Coronary artery (tissue), 2 donors: ENCODE results near the gene CX3CL1.

ENCODE experiments used
- DNase-seq: peaks from one replicate; pipeline ENCODE4 v3.0.0-alpha.2; 2017; ENCODE audit warnings: low spot score
- H3K27ac ChIP-seq, 2 donors: fragments of 200-600 bp; sonication (generic); one replicate each; pipeline ENCODE4 v1.5.1; 2016 to 2019
- H3K4me3 ChIP-seq: fragments of 200-600 bp; sonication (generic); 2 replicates; pipeline ENCODE4 v1.5.1; 2016; ENCODE audit warnings: mild to moderate bottlenecking, moderate library complexity
- TF ChIP-seq, protein P1 (sequence below): fragments of 200-600 bp; sonication (generic); IDR thresholded peaks from one replicate; pipeline ENCODE4 v1.5.1; 2019; ENCODE audit warnings: antibody characterized with exemption

CX3CL1 gene

DNA sequence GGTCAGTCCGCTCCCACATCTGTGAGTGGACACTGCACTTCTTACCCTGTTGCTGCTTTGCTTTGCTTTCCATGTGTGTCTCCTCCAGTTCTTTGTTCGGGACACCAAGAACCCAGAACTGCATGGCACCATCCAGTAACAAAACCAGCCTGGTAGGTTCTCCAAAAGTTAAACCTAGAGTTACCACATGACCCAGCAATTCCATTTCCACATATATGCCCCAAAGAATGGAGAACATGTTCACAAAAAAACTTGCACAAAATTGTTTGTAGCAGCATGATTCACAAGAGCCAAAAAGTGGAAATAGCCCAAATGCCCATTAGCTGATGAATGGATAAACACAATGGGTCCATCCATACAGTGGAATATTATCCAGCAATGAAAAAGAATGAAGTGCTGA, 24.0 kb upstream of the CX3CL1 start:
- Histone ChIP-seq H3K27ac (no peak overlapping the region), H3K4me3 (no peak overlapping the region)
- DNase-seq, result no peak
- TF ChIP-seq, protein P1, sequence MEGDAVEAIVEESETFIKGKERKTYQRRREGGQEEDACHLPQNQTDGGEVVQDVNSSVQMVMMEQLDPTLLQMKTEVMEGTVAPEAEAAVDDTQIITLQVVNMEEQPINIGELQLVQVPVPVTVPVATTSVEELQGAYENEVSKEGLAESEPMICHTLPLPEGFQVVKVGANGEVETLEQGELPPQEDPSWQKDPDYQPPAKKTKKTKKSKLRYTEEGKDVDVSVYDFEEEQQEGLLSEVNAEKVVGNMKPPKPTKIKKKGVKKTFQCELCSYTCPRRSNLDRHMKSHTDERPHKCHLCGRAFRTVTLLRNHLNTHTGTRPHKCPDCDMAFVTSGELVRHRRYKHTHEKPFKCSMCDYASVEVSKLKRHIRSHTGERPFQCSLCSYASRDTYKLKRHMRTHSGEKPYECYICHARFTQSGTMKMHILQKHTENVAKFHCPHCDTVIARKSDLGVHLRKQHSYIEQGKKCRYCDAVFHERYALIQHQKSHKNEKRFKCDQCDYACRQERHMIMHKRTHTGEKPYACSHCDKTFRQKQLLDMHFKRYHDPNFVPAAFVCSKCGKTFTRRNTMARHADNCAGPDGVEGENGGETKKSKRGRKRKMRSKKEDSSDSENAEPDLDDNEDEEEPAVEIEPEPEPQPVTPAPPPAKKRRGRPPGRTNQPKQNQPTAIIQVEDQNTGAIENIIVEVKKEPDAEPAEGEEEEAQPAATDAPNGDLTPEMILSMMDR, result no peak

DNA sequence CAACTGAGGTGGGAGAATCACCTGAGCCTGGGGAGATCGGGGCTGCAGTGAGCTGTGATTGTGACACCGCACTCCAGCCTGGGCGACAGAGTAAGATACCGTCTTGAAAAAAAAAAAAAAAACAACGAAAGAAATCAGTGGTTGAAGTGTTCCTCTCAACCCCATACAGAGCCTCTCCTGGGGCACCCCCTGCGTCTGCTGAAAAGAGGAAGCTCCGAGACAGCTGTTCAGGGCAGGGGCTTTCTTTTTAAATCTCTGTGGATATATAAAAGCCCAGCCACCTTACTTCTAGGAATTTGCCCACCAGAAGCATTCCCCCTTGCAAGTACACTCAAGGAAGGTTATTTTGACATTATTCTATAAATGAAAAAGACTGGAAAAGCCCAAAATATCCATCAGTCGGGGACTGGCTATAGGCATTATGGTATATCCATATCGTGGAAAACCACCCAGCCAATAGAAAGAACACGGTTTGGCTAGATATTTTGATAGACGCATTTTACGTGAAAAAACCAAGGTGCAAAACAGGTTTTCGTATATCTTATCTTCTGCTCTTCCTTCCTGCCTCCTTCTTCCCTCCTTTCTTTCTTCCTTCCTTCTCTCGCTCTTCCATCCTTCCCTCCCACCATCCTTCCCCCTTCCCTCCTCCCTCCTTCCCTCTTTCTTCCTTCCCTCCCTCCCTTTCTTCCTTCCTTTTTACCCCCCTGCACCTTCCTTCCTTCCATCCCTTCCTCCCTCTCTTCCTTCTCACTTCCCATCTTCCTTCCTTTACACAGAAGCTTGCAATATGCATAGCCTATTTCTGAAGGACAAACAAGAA, 22.9 kb upstream of the CX3CL1 start:
- Histone ChIP-seq H3K4me3 (no peak overlapping the region), H3K27ac (no peak overlapping the region)
- no peak for DNase-seq
- TF ChIP-seq, protein P1, result no peak

DNA sequence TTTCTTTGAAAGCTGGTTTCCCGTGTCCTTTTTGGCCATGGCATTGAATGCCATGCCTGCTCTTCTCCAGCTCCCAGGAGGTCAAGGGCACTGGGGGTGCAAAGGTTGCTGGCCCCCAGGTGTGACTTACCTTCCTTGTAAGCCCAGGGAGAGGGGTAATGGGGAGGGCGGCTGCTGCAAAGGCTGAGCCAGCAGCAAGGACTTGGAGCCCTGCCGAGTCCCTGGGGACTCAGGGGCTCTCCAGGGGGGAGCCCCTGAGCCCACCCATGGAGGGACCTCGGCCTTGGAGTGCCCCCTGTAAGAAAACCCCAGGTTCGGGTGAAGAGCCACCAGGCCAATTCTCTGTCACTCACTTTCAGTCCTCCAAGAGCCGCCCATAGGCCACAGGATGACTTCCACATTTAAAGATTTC, 19.6 kb upstream of the CX3CL1 start:
- no peak for DNase-seq
- TF ChIP-seq, protein P1, result no peak
- no peak overlapping the region for H3K4me3 ChIP-seq
- H3K27ac ChIP-seq, result no peak overlapping the region

DNA sequence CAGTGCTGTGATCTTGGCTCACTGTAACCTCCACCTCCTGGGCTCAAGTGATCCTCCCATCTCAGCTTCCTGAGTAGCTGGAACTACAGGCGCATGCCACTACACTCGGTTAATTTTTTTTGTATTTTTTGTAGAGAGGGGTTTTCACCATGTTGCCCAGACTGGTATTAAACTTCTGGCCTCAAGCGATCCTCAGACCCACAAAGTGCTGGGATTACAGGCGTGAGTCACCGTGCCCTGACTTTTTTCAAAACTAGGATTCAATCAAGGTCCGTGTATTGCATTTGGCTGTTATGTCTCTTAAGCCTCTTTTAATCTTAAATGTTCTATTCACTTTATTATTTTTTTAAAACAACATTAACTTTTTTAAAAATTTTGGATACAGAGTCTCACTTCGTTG, 18.0 kb upstream of the CX3CL1 start:
- no peak for DNase-seq
- TF ChIP-seq, protein P1, result no peak
- Histone ChIP-seq H3K27ac (no peak overlapping the region), H3K4me3 (no peak overlapping the region)

DNA sequence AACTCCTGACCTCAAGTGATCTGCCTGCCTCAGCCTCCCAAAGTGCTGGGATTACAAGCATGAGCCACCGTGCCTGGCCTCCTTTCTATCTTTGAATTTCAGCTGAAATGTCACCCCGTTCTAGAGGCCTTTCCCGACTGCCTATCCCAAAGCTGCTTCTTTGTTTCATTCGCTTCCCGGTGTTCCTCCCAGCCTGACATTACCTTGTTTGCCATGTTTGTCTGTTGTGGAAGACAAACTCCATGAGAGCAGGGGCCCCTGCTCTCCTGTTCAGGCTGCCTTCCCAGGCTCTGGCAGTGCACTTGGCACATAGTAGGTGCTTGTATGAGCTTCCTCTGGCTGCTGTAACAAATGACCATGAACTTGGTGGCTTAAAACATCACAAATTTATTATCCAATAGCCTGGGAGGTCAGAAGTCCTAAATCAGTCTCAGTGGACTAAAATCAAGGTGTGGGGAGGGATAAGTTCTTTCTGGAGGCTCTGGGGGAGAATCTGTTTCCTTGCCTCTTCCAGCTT, 16.3 kb upstream of the CX3CL1 start:
- DNase-seq, result peak; percentile 40
- no peak overlapping the region for H3K4me3 ChIP-seq
- TF ChIP-seq, protein P1, result no peak
- H3K27ac ChIP-seq, result no peak overlapping the region

DNA sequence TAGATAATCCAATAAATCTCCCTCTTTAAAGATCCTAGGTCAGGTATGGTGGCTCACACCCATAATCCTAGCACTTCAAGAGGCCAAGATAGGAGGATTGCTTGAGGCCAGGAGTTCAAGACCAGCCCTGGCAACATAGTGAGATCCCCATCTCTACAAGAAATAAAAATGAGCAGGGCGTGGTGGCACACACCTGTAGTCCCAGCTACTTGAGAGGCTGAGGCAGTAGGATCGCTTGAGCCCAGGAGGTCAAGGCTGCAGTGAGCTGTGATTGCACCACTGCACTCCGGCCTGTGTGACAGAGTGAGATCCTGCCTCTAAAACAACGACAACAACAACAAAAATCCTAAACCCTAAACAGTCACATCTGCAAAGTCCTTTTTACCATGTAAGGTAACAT, 15.7 kb upstream of the CX3CL1 start:
- H3K27ac ChIP-seq, result no peak overlapping the region
- no peak for DNase-seq
- H3K4me3 ChIP-seq, result no peak overlapping the region
- TF ChIP-seq, protein P1, result no peak
